Mesenchymal stem cell (in vitro differentiated cells and primary cell): Measurements from ENCODE around the gene UBL4A.
A peak's percentile ranks its signal among the peaks of the same experiment; 100 is the strongest.

Experiments
- DNase-seq: peaks from one replicate; pipeline ENCODE4 v3.0.0-alpha.2; 2013
- H2AFZ ChIP-seq: one replicate; pipeline ENCODE4 v1.6.1; 2013; ENCODE audit warnings: low read depth, mild to moderate bottlenecking, control low read depth, inconsistent platforms, low read length, moderate library complexity
- H2AK5ac ChIP-seq: 2 replicates; pipeline ENCODE4 v1.6.1; 2013; ENCODE audit warnings: low read length, moderate library complexity, mild to moderate bottlenecking, inconsistent platforms; ENCODE audit not compliant: severe bottlenecking
- H2BK120ac ChIP-seq: one replicate; pipeline ENCODE4 v1.6.1; 2013; ENCODE audit warnings: low read depth, mild to moderate bottlenecking, inconsistent platforms, low read length, moderate library complexity
- H2BK12ac ChIP-seq, 2 experiments: one replicate each; pipeline ENCODE4 v1.6.1; 2013; ENCODE audit warnings: inconsistent platforms in 2 of 2, low read length in 2 of 2, mild to moderate bottlenecking in 2 of 2, moderate library complexity in 2 of 2, control low read depth in 1 of 2
- H2BK15ac ChIP-seq: one replicate; pipeline ENCODE4 v1.6.1; 2013; ENCODE audit warnings: mild to moderate bottlenecking, low read depth, inconsistent platforms; ENCODE audit not compliant: poor library complexity, severe bottlenecking
- H2BK5ac ChIP-seq: 2 replicates; pipeline ENCODE4 v1.6.1; 2013; ENCODE audit warnings: low read depth, mild to moderate bottlenecking, low read length, control low read depth, inconsistent platforms; ENCODE audit not compliant: poor library complexity, severe bottlenecking
- H3K14ac ChIP-seq, 2 experiments: one replicate each; pipeline ENCODE4 v1.6.1; 2013; ENCODE audit warnings: inconsistent platforms in 2 of 2, low read length in 2 of 2, control low read depth in 1 of 2, mild to moderate bottlenecking in 1 of 2, moderate library complexity in 1 of 2
- H3K18ac ChIP-seq, 2 experiments: one replicate each; pipeline ENCODE4 v1.6.1; 2013; ENCODE audit warnings: inconsistent platforms in 2 of 2, low read length in 2 of 2, control low read depth in 1 of 2, low read depth in 1 of 2, mild to moderate bottlenecking in 1 of 2
- H3K23ac ChIP-seq, 2 experiments: one replicate each; pipeline ENCODE4 v1.6.1; 2013; ENCODE audit warnings: inconsistent platforms in 2 of 2, low read length in 2 of 2, mild to moderate bottlenecking in 2 of 2, moderate library complexity in 2 of 2, control low read depth in 1 of 2
- H3K27ac ChIP-seq: 2 replicates; pipeline ENCODE4 v1.5.1; 2013; ENCODE audit warnings: mild to moderate bottlenecking, moderate library complexity, low read length, control low read depth, inconsistent platforms; ENCODE audit not compliant: poor library complexity, severe bottlenecking
- H3K27me3 ChIP-seq, 2 experiments: 2 replicates each; pipeline versions ENCODE4 v1.6.1 to v1.7.0; 2013; ENCODE audit warnings: low read length in 2 of 2, mild to moderate bottlenecking in 2 of 2, moderate library complexity in 2 of 2, control low read depth in 1 of 2, inconsistent platforms in 1 of 2; ENCODE audit not compliant: control insufficient read depth in 1 of 2, insufficient read depth in 1 of 2
- H3K36me3 ChIP-seq, 2 experiments: 2 replicates each; pipeline versions ENCODE4 v1.6.1 to v1.7.0; 2013; ENCODE audit warnings: low read length in 2 of 2, control low read depth in 1 of 2, inconsistent platforms in 1 of 2, low read depth in 1 of 2, mild to moderate bottlenecking in 1 of 2; ENCODE audit not compliant: insufficient read depth in 2 of 2, control insufficient read depth in 1 of 2
- H3K4ac ChIP-seq, 2 experiments: one replicate each; pipeline ENCODE4 v1.6.1; 2013; ENCODE audit warnings: inconsistent platforms in 2 of 2, low read length in 2 of 2, mild to moderate bottlenecking in 2 of 2, moderate library complexity in 2 of 2, control low read depth in 1 of 2, low read depth in 1 of 2
- H3K4me1 ChIP-seq: 2 replicates; pipeline ENCODE4 v1.6.1; 2013; ENCODE audit warnings: low read depth, low read length, control low read depth; ENCODE audit not compliant: control insufficient read depth, insufficient read depth
- H3K4me2 ChIP-seq: 2 replicates; pipeline ENCODE4 v1.6.1; 2013; ENCODE audit warnings: low read length, mild to moderate bottlenecking, inconsistent platforms; ENCODE audit not compliant: poor library complexity, severe bottlenecking
- H3K4me3 ChIP-seq, 2 experiments: 2 replicates each; pipeline versions ENCODE4 v1.5.1 to v1.7.0; 2013; ENCODE audit warnings: low read length in 2 of 2, mild to moderate bottlenecking in 2 of 2, control low read depth in 1 of 2, low read depth in 1 of 2; ENCODE audit not compliant: insufficient read depth in 1 of 2
- H3K79me1 ChIP-seq: replicated peaks from 2 replicates; pipeline ENCODE4 v1.6.1; 2013; ENCODE audit warnings: mild to moderate bottlenecking, control low read depth, low read length, inconsistent platforms; ENCODE audit not compliant: poor library complexity, severe bottlenecking
- H3K9ac ChIP-seq: 2 replicates; pipeline ENCODE4 v1.7.0; 2013; ENCODE audit warnings: mild to moderate bottlenecking, low read length, moderate library complexity
- H3K9me3 ChIP-seq: 2 replicates; pipeline ENCODE4 v1.7.0; 2013; ENCODE audit warnings: mild to moderate bottlenecking, low read length; ENCODE audit not compliant: control insufficient read depth
- H4K8ac ChIP-seq: one replicate; pipeline ENCODE4 v1.6.1; 2013; ENCODE audit warnings: inconsistent platforms, mild to moderate bottlenecking, low read length, moderate library complexity
- H4K91ac ChIP-seq: one replicate; pipeline ENCODE4 v1.6.1; 2013; ENCODE audit warnings: mild to moderate bottlenecking, low read length, inconsistent platforms
- WGBS: methylation state at CpG from one replicate; pipeline ENCODE4 v1.1.7; 2013; ENCODE audit warnings: mixed read lengths; 5-methylcytosine and 5-hydroxymethylcytosine counted together

The UBL4A gene

DNA sequence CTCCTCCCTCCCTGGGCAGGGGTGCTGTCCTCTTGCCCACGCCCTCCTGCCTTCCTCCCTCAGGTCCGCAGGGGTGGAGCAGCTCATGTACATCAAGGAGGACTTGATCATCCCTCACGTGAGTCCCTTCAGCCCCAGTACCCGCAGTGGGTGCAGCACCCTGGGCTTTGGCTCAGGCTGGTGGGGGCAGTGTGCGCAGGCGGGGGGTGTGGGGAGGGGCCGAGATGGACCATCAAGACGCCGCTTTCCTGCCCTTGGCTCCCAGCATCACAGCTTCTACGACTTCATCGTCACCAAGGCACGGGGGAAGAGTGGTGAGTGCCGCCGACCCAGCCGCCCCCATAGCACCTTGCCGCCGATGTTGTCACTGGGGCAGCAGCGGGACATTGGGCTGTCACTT is 36.8 kb downstream of the UBL4A start:
- no peak overlapping the region for H3K4ac ChIP-seq
- no peak overlapping the region for H2AK5ac ChIP-seq
- H3K14ac ChIP-seq: no peak overlapping the region
- no peak for DNase-seq
- H2BK120ac ChIP-seq: no peak overlapping the region
- H3K9me3 ChIP-seq: no peaks in the 10 kb centered on the region
- no peak overlapping the region for H2AFZ ChIP-seq
- H2BK15ac ChIP-seq: no peak overlapping the region
- no peak overlapping the region for H3K4me2 ChIP-seq
- H3K79me1 ChIP-seq: peaks cover 22% of the 10 kb centered on the region
- H3K23ac ChIP-seq: no peak overlapping the region
- H4K91ac ChIP-seq: no peak overlapping the region
- no peak overlapping the region for H3K27ac ChIP-seq
- H3K18ac ChIP-seq: no peak overlapping the region
- H3K36me3 ChIP-seq: peaks cover 73 to 74% of the 10 kb centered on the region in 2 experiments
- 95% methylated on average over 16 of the region's 18 CpGs for WGBS
- H3K4me3 ChIP-seq: no peak overlapping the region
- H3K27me3 ChIP-seq: no peaks in the 10 kb centered on the region
- H2BK12ac ChIP-seq: no peak overlapping the region
- peaks cover 24% of the 10 kb centered on the region for H3K4me1 ChIP-seq
- no peak overlapping the region for H4K8ac ChIP-seq
- H3K9ac ChIP-seq: no peak overlapping the region
- H2BK5ac ChIP-seq: no peak overlapping the region

DNA sequence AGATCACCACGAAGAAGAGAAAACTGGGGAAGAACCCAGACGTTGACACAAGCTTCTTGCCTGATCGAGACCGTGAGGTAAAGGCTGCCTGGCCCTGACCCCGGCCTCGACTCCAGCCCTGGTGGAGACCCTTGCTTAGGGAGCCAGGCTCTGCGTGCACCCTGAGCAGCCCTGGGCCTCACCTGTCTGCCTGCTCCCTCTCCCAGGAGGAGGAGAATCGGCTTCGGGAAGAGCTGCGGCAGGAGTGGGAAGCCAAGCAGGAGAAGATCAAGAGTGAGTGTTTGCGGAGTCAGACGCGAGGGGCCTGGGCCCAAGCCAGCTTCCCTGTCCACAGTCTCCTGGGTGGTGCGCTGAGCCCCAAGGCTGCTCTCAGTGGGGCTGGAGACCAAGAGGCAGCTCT is 37.9 kb downstream of the UBL4A start:
- H3K27me3 ChIP-seq: no peaks in the 10 kb centered on the region
- H3K9me3 ChIP-seq: no peaks in the 10 kb centered on the region
- no peak overlapping the region for H2BK12ac ChIP-seq
- H4K8ac ChIP-seq: no peak overlapping the region
- no peak overlapping the region for H3K23ac ChIP-seq
- H3K36me3 ChIP-seq: peaks cover 68 to 74% of the 10 kb centered on the region in 2 experiments
- peaks cover 22% of the 10 kb centered on the region for H3K79me1 ChIP-seq
- H3K4me2 ChIP-seq: no peak overlapping the region
- H2AFZ ChIP-seq: no peak overlapping the region
- no peak overlapping the region for H3K9ac ChIP-seq
- H2BK15ac ChIP-seq: no peak overlapping the region
- H3K14ac ChIP-seq: no peak overlapping the region
- H3K4ac ChIP-seq: no peak overlapping the region
- H3K4me1 ChIP-seq: peaks cover 26% of the 10 kb centered on the region
- no peak overlapping the region for H2BK5ac ChIP-seq
- 95% methylated on average over 14 of the region's 14 CpGs for WGBS
- H4K91ac ChIP-seq: no peak overlapping the region
- no peak overlapping the region for H3K4me3 ChIP-seq
- H3K27ac ChIP-seq: no peak overlapping the region
- DNase-seq: no peak
- peak overlapping the region in 1 of 2 experiments; percentile 33 for H3K18ac ChIP-seq
- H2AK5ac ChIP-seq: no peak overlapping the region
- H2BK120ac ChIP-seq: no peak overlapping the region

DNA sequence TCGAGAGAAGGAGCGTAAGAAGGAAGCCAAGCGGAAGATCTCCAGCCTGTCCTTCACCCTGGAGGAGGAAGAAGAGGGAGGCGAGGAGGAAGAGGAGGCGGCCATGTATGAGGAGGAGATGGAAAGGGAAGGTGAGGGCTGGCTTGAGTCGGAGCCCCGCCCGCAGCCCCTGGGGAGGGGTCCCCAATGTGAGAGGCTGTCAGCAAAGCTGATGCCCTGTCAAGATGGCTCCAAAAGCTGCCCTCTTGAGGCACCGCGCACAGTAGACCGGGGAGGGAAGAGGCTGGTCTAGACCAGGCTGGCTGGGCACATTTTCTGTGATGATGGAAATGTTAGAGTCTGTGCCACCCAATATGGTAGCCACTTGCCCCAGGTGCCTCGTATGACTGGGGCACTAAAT is 40.0 kb downstream of the UBL4A start:
- Histone ChIP-seq H3K27me3 (no peaks in the 10 kb centered on the region), H4K91ac (no peak overlapping the region), H2BK12ac (no peak overlapping the region), H3K36me3 (peaks cover 76 to 80% of the 10 kb centered on the region in 2 experiments), H2BK5ac (no peak overlapping the region), H2AFZ (no peak overlapping the region), H4K8ac (no peak overlapping the region), H2BK120ac (no peak overlapping the region), H3K9me3 (no peaks in the 10 kb centered on the region), H3K9ac (no peak overlapping the region), H2AK5ac (no peak overlapping the region), H3K79me1 (peaks cover 22% of the 10 kb centered on the region), H3K27ac (no peak overlapping the region), H3K18ac (no peak overlapping the region), H2BK15ac (no peak overlapping the region), H3K4me1 (peaks cover 26% of the 10 kb centered on the region), H3K14ac (no peak overlapping the region), H3K23ac (no peak overlapping the region), H3K4me3 (no peak overlapping the region), H3K4me2 (no peak overlapping the region), H3K4ac (no peak overlapping the region)
- WGBS: 95% methylated on average over 11 of the region's 12 CpGs
- no peak for DNase-seq

DNA sequence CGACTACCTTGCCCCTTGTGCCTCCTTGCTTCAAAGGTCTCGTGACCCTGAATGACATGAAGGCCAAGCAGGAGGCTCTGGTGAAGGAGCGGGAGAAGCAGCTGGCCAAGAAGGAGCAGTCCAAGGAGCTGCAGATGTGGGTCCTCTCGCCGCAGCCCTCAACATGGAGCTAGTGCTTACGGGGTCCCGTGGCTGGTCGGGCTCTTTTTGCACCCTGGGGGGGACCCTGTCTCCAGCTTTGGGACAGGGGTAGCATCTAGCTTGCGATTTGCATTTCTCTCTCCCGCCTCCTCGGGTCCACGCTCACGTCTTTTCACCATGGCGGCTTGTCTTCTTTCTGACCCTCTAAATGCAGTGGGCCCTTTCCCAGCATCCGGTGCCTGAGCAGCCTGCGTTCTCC is 40.6 kb downstream of the UBL4A start:
- Histone ChIP-seq H3K36me3 (peaks cover 73 to 80% of the 10 kb centered on the region in 2 experiments), H3K27ac (no peak overlapping the region), H2BK12ac (no peak overlapping the region), H3K9ac (no peak overlapping the region), H3K27me3 (no peaks in the 10 kb centered on the region), H2BK120ac (no peak overlapping the region), H3K4ac (no peak overlapping the region), H2AFZ (no peak overlapping the region), H3K4me1 (peaks cover 24% of the 10 kb centered on the region), H3K23ac (no peak overlapping the region), H3K9me3 (no peaks in the 10 kb centered on the region), H2BK5ac (no peak overlapping the region), H3K14ac (no peak overlapping the region), H3K4me2 (no peak overlapping the region), H3K18ac (no peak overlapping the region), H3K79me1 (peaks cover 18% of the 10 kb centered on the region), H2BK15ac (no peak overlapping the region), H2AK5ac (no peak overlapping the region), H3K4me3 (peak overlapping the region in 1 of 2 experiments; percentile 79), H4K8ac (no peak overlapping the region), H4K91ac (no peak overlapping the region)
- DNase-seq: no peak
- over 99% methylated on average over 16 of the region's 16 CpGs for WGBS
